ENCODE measurements around the gene SMYD2. TPM values are rescaled to one million over a fixed set of nuclear protein-coding genes. Genes with fewer than 3 reads are reported as not detected.

The SMYD2 gene
- total and polyA plus RNA-seq, 10 of the 15 experiments (the other 5 are each of a cell fraction or from before 2014, with no cell fraction given) = 8.3 to 55.7 (median 26.4) TPM

GRCh38 chr1:214261206-214262123, 19.5 kb upstream of the SMYD2 start (continued):
- TF ChIP-seq, protein P1, sequence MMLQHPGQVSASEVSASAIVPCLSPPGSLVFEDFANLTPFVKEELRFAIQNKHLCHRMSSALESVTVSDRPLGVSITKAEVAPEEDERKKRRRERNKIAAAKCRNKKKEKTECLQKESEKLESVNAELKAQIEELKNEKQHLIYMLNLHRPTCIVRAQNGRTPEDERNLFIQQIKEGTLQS (IDR thresholded peaks at IDR 0.05; ENCODE audit: borderline replicate concordance, extremely low read depth, low read depth, low read length) = no peak
- TF ChIP-seq ZBED1 (IDR thresholded peaks at IDR 0.05; ENCODE audit: borderline replicate concordance) (no peak), POU2F2 (IDR thresholded peaks at IDR 0.05; ENCODE audit: borderline replicate concordance, low read depth, low read length) (no peak)

- no peak for DNase-seq (ENCODE audit: low read depth, low spot score)
- POLR2A ChIA-PET = no interaction called here
- Histone ChIP-seq H3K9me3 (replicated peaks; ENCODE audit: control insufficient read depth, insufficient read depth, low read length) (no peaks in the 10 kb centered on the region), H3K9ac (ENCODE audit: control insufficient read depth, insufficient read depth, low read length) (no peak overlapping the region), H3K27me3 (replicated peaks in 1 of 2; ENCODE audit: control insufficient read depth in 2 of 2, insufficient read depth in 2 of 2, low read length in 1 of 2) (peaks cover 2 to 3% of the 10 kb centered on the region in 2 experiments; a peak in 1 of 4 replicates), H3K4me1 (ENCODE audit: control insufficient read depth, insufficient read depth, low read length) (no peaks in the 10 kb centered on the region), H3K4me2 (ENCODE audit: control insufficient read depth, insufficient read depth) (no peak overlapping the region), H4K20me1 (ENCODE audit: control insufficient read depth, insufficient read depth) (no peaks in the 10 kb centered on the region), H3K36me3 (ENCODE audit: control insufficient read depth in 2 of 2, insufficient read depth in 2 of 2, low read length in 1 of 2) (no peaks in the 10 kb centered on the region), H3K27ac (ENCODE audit: control insufficient read depth, insufficient read depth) (no peak overlapping the region), H3K79me2 (ENCODE audit: control insufficient read depth, insufficient read depth, low read length) (no peaks in the 10 kb centered on the region), H2AFZ (ENCODE audit: control insufficient read depth, low read depth, low read length) (no peak overlapping the region), H3K4me3 (no peak overlapping the region)
- ATAC-seq = no peak
- RAD21 ChIA-PET (ENCODE audit: unreplicated experiment) = interaction anchor here (1.0 to 1.5 kb wide), 2 partner anchors 63 to 68 kb away, joined by 3 read pairs; no protein-coding TSS in a partner anchor
- no peak for FAIRE-seq
- CTCF ChIA-PET = interaction anchor here (0.7 to 9.2 kb wide), 4 partner anchors 66 to 917 kb away, joined by 3 to 576 read pairs (median 16); no protein-coding TSS in a partner anchor
- TF ChIP-seq, protein P2, sequence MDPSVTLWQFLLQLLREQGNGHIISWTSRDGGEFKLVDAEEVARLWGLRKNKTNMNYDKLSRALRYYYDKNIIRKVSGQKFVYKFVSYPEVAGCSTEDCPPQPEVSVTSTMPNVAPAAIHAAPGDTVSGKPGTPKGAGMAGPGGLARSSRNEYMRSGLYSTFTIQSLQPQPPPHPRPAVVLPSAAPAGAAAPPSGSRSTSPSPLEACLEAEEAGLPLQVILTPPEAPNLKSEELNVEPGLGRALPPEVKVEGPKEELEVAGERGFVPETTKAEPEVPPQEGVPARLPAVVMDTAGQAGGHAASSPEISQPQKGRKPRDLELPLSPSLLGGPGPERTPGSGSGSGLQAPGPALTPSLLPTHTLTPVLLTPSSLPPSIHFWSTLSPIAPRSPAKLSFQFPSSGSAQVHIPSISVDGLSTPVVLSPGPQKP (IDR thresholded peaks at IDR 0.05; ENCODE audit: low read depth, low read length) = no peak
- TF ChIP-seq ZSCAN29 (IDR thresholded peaks at IDR 0.05) (no peak), GATAD2B (conservative IDR thresholded peaks at IDR 0.05; ENCODE audit: low read depth) (no peak), FOXM1 (IDR thresholded peaks at IDR 0.05; ENCODE audit: low read depth, low read length) (no peak), SUPT20H (IDR thresholded peaks at IDR 0.05; ENCODE audit: borderline replicate concordance, control insufficient read depth, low read depth, low read length) (no peak), TCF12 (IDR thresholded peaks at IDR 0.05; ENCODE audit: low read depth, low read length) (no peak)
- intact Hi-C loops (cut with micrococcal nuclease; ENCODE audit: unreplicated experiment) (loop anchor here (5.0 kb wide), 1 partner anchor 323 kb away; no protein-coding TSS in a partner anchor), in situ Hi-C loops (cut with MboI) (no loop called here)
- BruUV-seq (replicated peaks) = no TSS peak
- WGBS (ENCODE audit: insufficient coverage, insufficient replicate concordance, low lambda C conversion rate, missing lambda C conversion rate) = 50% methylated on average over 3 of the region's 4 CpGs
- SMC1A ChIA-PET (ENCODE audit: uncharacterized antibody, unreplicated experiment) = interaction anchor here (14.0 kb wide), 1 partner anchor 64 kb away, joined by 323 read pairs; no protein-coding TSS in a partner anchor
Observed at GRCh38 chr1:214264196-214264595, 16.8 kb upstream of the SMYD2 start.

Measured in GM12878 (cell line).